Activated CD8-positive, alpha-beta memory T cell treated with anti-CD3 and anti-CD28 coated beads, Interleukin-2, amount 10 ng/mL, durations not matched to agents 7 days and 5 days (primary cell): Measurements from ENCODE around the gene SLC6A16. TPM values are rescaled to one million over a fixed set of nuclear protein-coding genes. Genes with fewer than 3 reads are reported as not detected.
"Not testable (repeated sequence)": the region's sequence is repeated elsewhere in the genome, so short reads cannot be mapped to it uniquely, and the experiment has no call there.

ENCODE experiments used
- ATAC-seq: fragments of 150-1000 bp; cut with Tn5 transposase; one replicate; pipeline ENCODE4 v1.10.0; 2021; ENCODE audit warnings: moderate library complexity
- CTCF ChIA-PET: fragments of 350-600 bp; sonication (Branson Sonifier 250); formaldehyde crosslinking; loops from one replicate; lab custom pipeline; 2021; ENCODE audit warnings: antibody characterized with exemption; lab: Charles Lee
- DNase-seq: peaks from one replicate; pipeline ENCODE4 v3.0.0-alpha.2; 2020
- H3K27ac Mint-ChIP-seq: one replicate; pipeline ENCODE4 v1.8.0; 2021; ENCODE audit warnings: mild to moderate bottlenecking, mixed read lengths
- H3K27me3 Mint-ChIP-seq: one replicate; pipeline ENCODE4 v1.8.0; 2021; ENCODE audit warnings: mixed read lengths
- H3K36me3 Mint-ChIP-seq: one replicate; pipeline ENCODE4 v1.8.0; 2021; ENCODE audit warnings: mild to moderate bottlenecking, mixed read lengths
- H3K4me1 Mint-ChIP-seq: one replicate; pipeline ENCODE4 v1.8.0; 2021; ENCODE audit warnings: mixed read lengths
- H3K4me3 Mint-ChIP-seq: one replicate; pipeline ENCODE4 v1.8.0; 2021; ENCODE audit warnings: mild to moderate bottlenecking, moderate library complexity, mixed read lengths
- H3K9me3 Mint-ChIP-seq: one replicate; pipeline ENCODE4 v1.8.0; 2022; ENCODE audit warnings: low read depth, mixed read lengths
- total RNA-seq, 2 experiments: library from RNA; stranded (reverse); gene quantifications; one replicate each; pipeline ENCODE4 v1.2.3, GENCODE V29; 2021

SLC6A16 gene
- 1 to 10 TPM; 2.5 to 2.7 TPM for total RNA-seq

DNA sequence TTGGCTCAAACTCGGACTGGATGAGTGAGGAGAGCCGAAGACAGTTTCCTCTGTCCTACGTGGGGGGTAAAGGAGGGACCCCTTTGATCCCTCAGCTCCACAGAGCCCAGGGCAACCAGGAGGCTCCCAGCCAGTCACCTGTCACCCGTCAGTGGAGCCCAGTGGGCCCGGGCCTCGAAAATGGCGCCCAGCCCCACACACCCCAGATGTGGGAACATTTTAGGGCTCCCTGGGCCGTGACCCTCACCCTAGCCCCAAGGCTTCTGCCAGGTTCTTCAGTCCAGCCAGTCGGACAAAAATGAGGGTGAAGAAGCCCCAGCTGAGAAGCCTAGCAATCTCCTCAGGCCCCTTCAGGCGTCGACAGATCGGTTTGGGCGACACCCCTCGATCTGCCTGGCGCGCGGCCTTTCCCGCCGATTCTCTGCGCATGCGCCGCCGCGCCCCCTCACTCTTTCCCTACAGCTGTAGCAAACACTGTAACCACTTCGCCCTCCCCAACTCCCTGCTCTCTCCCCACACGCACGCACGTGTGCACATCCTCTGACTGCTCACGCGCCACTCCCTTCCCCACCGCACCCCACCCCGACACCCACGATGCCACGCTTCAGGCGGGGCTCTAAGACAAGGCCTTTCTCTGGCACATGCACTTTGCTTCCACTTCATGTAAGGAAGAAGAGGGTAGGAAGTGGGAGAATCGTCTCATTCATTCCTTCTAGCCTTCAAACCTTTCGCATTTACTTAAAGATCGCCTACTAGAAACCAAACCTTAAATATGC, at the start of gene SLC6A16:
Gene SLC6A16 (minus strand): TSS at position 391 of the 776 bp plus-strand sequence. CDS start 13,844 bp downstream, outside the sequence.
- Mint-ChIP-seq H3K36me3 (peaks cover 18% of the 10 kb centered on the region), H3K4me1 (peaks cover 22% of the 10 kb centered on the region), H3K27ac (no peak within 1 kb of the TSS), H3K4me3 (no peak within 1 kb of the TSS), H3K9me3 (no peaks in the 10 kb centered on the region), H3K27me3 (no peaks in the 10 kb centered on the region)
- ATAC-seq = no peak
- peak; percentile 36 for DNase-seq
- CTCF ChIA-PET = interaction anchor here (0.6 to 2.4 kb wide), 3 partner anchors 24 to 120 kb away, joined by 4 to 10 read pairs (median 6); no protein-coding TSS in a partner anchor

DNA sequence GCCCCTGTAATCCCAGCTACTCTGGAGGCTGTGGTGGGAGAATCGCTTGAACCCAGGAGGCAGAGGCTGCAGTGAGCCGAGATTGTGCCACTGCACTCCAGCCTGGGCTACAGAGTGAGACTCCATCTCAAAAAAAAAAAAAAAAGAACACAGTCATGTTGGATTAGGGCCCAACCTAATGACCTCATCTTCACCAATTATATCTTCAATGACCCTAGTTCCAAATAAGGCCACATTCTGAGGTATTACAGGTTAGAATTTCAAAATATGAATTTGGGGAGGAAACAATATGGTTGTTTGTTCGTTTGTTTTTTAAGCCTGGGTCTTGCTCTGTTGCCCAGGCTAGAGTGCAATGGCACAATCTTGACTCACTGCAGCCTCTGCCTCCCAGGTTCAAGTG, 48.2 kb upstream of the SLC6A16 start:
- H3K4me3 Mint-ChIP-seq, DNase-seq, ATAC-seq, H3K27ac Mint-ChIP-seq, H3K36me3 Mint-ChIP-seq, H3K4me1 Mint-ChIP-seq, CTCF ChIA-PET, H3K9me3 Mint-ChIP-seq: not testable (repeated sequence)
- H3K27me3 Mint-ChIP-seq = peaks cover 18% of the 10 kb centered on the region

DNA sequence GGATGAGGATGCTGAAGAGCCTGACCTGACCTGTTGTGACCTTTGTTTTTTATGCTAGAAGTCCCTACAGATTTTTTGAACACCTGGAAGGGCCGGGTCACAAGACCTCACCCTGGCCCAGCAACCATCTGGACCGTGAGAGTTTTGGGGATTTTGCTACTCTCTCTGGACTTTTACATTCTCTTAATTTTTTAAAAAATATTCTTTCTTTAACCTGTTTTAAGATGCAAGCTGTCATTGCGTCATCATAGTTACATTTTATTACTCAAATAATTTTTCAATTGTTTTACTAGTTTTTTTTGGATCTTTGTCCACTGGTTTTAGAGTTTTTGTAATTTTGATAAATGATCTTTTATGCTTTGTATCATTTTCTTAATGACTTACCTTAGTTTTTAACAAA, 46.2 kb upstream of the SLC6A16 start:
- ATAC-seq (no peak), DNase-seq (no peak)
- peaks cover 9% of the 10 kb centered on the region for H3K9me3 Mint-ChIP-seq
- H3K36me3 Mint-ChIP-seq = no peaks in the 10 kb centered on the region
- H3K27ac Mint-ChIP-seq = no peak overlapping the region
- no peak overlapping the region for H3K4me3 Mint-ChIP-seq
- peaks cover 13% of the 10 kb centered on the region for H3K27me3 Mint-ChIP-seq
- H3K4me1 Mint-ChIP-seq = no peaks in the 10 kb centered on the region
- CTCF ChIA-PET = no interaction called here

DNA sequence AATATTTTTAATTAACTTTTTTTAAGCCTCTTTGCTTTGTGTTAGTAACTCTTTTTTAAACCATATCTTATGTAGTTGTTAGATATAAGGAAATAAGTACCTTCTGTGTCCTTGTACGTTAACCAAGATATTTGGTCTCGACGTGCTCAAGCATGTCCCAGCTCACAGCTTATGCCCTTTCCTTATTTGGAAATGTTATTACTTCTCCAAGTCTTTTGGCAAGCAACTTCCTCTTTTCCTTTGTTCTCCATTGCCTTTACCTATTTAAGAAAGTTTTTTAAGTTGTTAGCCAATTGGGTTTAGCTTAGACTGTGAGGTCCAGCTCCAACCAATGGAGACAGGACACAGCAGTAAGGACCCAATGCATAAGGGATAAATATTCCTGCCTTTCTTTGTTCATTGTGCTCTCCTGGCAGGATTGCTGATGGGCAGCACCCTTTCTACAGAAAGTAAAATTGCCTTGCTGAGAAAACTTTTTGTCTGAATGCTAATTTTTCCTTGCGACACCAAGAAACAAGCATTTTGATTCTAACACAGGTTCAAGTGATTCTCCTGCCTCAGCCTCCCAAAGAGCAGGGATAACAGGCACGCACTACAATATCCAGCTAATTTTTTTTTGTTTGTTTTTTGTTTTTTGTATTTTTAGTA, 43.8 kb upstream of the SLC6A16 start:
- CTCF ChIA-PET = interaction anchor here (2.1 kb wide), 1 partner anchor 23 kb away, joined by 6 read pairs; no protein-coding TSS in a partner anchor
- DNase-seq = no peak
- Mint-ChIP-seq H3K36me3 (no peaks in the 10 kb centered on the region), H3K4me1 (no peaks in the 10 kb centered on the region), H3K4me3 (no peak overlapping the region), H3K9me3 (peaks cover 9% of the 10 kb centered on the region), H3K27ac (no peak overlapping the region), H3K27me3 (peaks cover 16% of the 10 kb centered on the region)
- ATAC-seq = no peak

- CTCF ChIA-PET = interaction anchor here (0.8 to 1.4 kb wide), 2 partner anchors 9 to 79 kb away, joined by 3 to 6 read pairs; no protein-coding TSS in a partner anchor
- DNase-seq = no peak
- ATAC-seq = no peak
- Mint-ChIP-seq H3K36me3 (no peaks in the 10 kb centered on the region), H3K27me3 (peaks cover 13% of the 10 kb centered on the region), H3K4me1 (no peaks in the 10 kb centered on the region), H3K9me3 (peaks cover 9% of the 10 kb centered on the region), H3K4me3 (no peak overlapping the region), H3K27ac (no peak overlapping the region)
These were observed 41.1 kb upstream of the SLC6A16 start for GRCh38 chr19:49366110-49366509.

DNA sequence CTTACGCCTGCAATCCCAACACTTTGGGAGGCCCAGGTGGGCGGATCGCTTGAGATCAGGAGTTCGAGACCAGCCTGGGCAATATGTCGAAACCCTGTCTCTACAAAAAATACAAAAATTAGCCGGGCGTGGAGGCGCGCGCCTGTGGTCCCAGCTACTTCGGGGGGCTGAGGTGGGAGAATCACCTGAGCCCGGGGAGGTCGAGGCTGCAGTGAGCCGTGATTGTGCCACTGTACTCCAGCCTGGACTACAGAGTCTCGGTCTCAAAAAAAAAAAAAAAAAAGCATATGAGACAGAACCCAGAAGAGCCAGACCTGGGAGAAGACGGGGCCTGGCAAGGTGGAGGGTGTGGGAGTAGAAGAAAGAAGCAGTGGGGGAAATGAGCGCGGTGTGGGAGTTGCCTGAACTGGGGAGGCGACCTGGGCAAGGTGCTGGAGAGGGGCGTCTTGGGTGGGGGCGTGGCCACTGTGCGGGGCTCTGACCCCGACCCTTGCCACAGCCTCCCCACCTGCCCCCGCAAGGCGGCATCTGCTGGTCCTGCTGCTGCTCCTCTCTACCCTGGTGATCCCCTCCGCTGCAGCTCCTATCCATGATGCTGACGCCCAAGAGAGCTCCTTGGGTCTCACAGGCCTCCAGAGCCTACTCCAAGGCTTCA, 39.2 kb upstream of the SLC6A16 start:
- H3K4me3 Mint-ChIP-seq = no peak overlapping the region
- CTCF ChIA-PET = no interaction called here
- peaks cover 11% of the 10 kb centered on the region for H3K27me3 Mint-ChIP-seq
- H3K27ac Mint-ChIP-seq = no peak overlapping the region
- no peaks in the 10 kb centered on the region for H3K9me3 Mint-ChIP-seq
- no peak for ATAC-seq
- H3K36me3 Mint-ChIP-seq = no peaks in the 10 kb centered on the region
- no peak for DNase-seq
- no peaks in the 10 kb centered on the region for H3K4me1 Mint-ChIP-seq

DNA sequence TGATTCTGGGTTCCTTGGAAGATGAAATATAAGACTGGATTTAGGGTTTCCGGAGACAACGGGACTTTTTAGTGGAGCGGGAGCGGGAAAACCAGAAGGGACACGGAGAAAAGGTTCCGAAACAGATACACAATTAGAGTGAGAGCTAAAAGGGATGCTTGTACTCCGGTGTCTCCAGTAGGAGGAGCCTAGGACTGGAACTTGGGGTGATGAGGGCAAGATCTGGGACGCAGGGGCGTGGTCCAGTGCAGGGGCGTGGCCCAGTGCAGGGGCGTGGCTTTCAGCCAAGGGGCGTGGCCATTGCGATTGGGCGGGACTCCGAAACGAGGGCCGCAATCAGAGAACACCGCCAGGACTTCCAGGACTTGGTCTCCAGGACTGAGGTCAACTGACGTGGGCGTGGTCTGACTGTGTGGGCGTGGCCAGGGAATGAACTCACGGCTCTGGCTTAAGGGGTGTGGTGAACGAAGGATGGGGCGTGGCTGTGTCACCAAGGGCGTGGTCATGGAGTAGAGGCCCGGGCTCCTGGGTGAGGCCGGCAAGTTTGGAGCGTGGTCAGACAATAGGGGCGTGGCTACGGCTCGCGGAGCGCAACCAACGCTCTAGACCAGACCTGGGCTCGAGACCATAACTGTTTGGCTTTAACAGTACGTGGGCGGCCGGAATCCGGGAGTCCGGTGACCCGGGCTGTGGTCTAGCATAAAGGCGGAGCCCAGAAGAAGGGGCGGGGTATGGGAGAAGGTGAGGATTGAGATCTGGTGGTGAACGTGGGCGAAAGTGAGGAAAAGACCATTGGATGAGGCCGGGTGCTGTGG, 38.5 kb upstream of the SLC6A16 start, which contains the start of gene DKKL1:
Gene DKKL1 (plus strand): TSS at position 610 of the 815 bp plus-strand sequence. CDS start 122 bp downstream, at position 732.
- H3K36me3 Mint-ChIP-seq = no peaks in the 10 kb centered on the region
- CTCF ChIA-PET = interaction anchor here (0.8 to 0.9 kb wide), 2 partner anchors 107 to 316 kb away, joined by 3 to 4 read pairs; no protein-coding TSS in a partner anchor
- peaks cover 14% of the 10 kb centered on the region for H3K27me3 Mint-ChIP-seq
- no peak within 1 kb of the TSS for H3K27ac Mint-ChIP-seq
- H3K4me3 Mint-ChIP-seq = no peak within 1 kb of the TSS
- ATAC-seq (peak; percentile 89), DNase-seq (peak; percentile 91)
- H3K9me3 Mint-ChIP-seq = no peaks in the 10 kb centered on the region
- H3K4me1 Mint-ChIP-seq = no peaks in the 10 kb centered on the region

GRCh38 chr19:49362929-49363267, 37.9 kb upstream of the SLC6A16 start:
- H3K27ac Mint-ChIP-seq = no peak overlapping the region
- ATAC-seq (no peak), DNase-seq (no peak)
- CTCF ChIA-PET = interaction anchor here (0.8 to 0.9 kb wide), 2 partner anchors 108 to 317 kb away, joined by 3 to 4 read pairs; no protein-coding TSS in a partner anchor
- H3K9me3 Mint-ChIP-seq = no peaks in the 10 kb centered on the region
- H3K4me3 Mint-ChIP-seq = no peak overlapping the region
- H3K27me3 Mint-ChIP-seq = peaks cover 14% of the 10 kb centered on the region
- no peaks in the 10 kb centered on the region for H3K36me3 Mint-ChIP-seq
- no peaks in the 10 kb centered on the region for H3K4me1 Mint-ChIP-seq

DNA sequence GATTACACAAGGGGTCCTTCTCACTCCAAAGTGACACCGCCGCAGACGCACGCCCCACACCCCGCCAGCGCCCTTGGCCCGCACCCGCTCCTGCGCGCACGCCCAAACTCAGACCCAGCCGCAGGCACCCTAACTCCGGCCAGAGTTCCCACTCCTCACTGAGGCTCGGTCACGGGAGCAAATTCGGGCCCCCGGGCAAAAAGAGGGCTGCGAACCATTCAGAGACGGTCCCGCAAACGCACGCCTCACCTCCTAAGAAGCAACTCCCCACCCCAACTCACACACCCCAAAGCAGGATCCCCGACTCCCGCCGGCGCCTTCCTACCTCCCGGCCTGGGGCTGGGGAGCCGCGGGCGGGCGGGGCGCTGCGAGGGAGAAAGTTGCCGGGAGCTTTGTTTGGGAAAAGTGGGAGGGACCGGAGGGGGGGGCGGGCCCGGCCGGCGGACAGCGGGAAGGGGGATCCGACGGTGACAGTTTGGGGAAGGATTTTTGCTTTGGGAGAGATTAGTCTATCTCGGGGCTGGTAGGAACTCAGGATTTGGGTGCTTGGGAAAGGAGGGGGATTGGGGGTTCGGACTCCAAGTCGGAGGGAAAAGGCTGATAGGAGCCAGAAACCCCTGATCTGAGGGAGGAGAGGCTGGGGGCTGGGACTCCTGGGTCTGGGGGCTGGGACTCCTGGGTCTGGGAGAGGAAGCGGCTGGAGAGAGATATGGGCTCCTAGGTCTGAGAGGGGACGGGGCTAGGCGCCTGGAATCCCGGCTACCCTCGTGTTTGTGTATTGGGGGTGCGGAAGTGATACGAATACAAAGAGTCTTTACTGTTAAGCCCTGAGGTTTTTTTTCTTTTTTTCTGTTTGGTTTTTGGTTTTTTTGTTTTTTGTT, 37.3 kb upstream of the SLC6A16 start, which contains the start of gene TEAD2:
Gene TEAD2 (minus strand): TSS at position 369 of the 881 bp plus-strand sequence. CDS start 2,341 bp downstream, outside the sequence.
- no peak for ATAC-seq
- CTCF ChIA-PET = interaction anchor here (0.7 to 0.9 kb wide), 3 partner anchors 35 to 317 kb away, joined by 3 to 4 read pairs (median 3); no protein-coding TSS in a partner anchor
- Mint-ChIP-seq H3K27me3 (peaks cover 14% of the 10 kb centered on the region), H3K9me3 (no peaks in the 10 kb centered on the region), H3K4me3 (no peak within 1 kb of the TSS), H3K4me1 (no peaks in the 10 kb centered on the region), H3K36me3 (no peaks in the 10 kb centered on the region), H3K27ac (no peak within 1 kb of the TSS)
- DNase-seq = no peak

- Mint-ChIP-seq H3K27ac (no peak overlapping the region), H3K4me3 (no peak overlapping the region), H3K36me3 (no peaks in the 10 kb centered on the region), H3K9me3 (no peaks in the 10 kb centered on the region), H3K4me1 (no peaks in the 10 kb centered on the region), H3K27me3 (peaks cover 17% of the 10 kb centered on the region)
- CTCF ChIA-PET = interaction anchor here (0.7 kb wide), 1 partner anchor 34 kb away, joined by 3 read pairs; no protein-coding TSS in a partner anchor
- ATAC-seq = no peak
- no peak for DNase-seq
These were observed 36.6 kb upstream of the SLC6A16 start for GRCh38 chr19:49361438-49362047.
